Superior temporal gyrus (tissue), 1 donor: ENCODE data around the gene ZNF485.
"Not testable (repeated sequence)": the region's sequence is repeated elsewhere in the genome, so short reads cannot be mapped to it uniquely, and the experiment has no call there.

Experiments
- DNase-seq: peaks from one replicate; pipeline ENCODE4 v3.0.0-alpha.2; 2016; ENCODE audit errors: extremely low spot score

Gene ZNF485

GRCh38 chr10:43605850-43606322 is 352 bp upstream of the ZNF485 start:
- DNase-seq = no peak

DNA sequence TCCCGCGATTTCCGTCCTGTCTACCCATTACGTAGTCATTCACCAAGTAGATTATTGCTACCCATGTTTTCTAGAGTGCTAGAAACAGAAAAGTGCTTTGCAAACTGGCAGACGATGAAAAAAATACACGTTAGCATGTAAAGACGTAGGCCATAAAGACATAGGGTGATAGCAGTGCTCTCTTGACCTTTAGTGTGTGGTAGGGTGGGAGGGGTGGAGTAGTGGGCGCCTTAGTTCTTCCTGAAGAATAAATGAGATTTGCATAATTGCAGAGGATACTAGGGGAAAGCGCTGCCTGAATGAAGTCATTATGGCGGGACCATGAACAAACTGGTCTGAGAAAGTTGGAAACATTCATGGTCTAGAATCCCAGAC is 948 bp downstream of the ZNF485 start:
- DNase-seq = no peak

GRCh38 chr10:43610636-43611035 is 4.4 kb downstream of the ZNF485 start:
- no peak for DNase-seq

DNA sequence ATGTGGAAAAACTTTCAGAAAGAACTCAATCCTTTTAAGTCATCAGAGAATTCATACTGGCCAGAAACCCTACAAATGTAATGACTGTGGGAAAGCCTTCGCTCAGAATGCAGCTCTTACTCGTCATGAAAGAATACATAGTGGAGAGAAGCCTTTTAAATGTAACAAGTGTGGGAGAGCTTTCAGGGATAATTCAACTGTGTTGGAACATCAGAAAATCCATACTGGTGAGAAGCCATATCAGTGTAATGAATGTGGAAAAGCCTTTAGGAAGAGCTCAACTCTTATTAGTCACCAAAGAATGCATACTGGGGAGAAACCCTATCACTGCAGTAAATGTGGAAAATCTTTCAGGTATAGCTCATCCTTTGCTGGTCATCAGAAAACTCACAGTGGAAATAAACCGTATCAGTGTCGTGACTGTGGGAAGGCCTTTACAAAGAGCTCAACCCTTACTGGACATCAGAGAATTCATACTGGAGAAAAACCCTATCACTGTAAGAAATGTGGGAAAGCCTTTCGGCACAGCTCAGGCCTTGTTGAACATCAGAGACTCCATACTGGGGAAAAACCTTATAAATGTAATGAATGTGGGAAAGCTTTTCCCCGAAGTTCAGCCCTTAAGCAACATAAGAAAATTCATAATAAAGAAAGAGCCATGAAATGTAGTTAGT is 10.6 kb downstream of the ZNF485 start:
- DNase-seq = no peak

- no peak for DNase-seq
These were observed 13.1 kb downstream of the ZNF485 start for GRCh38 chr10:43619368-43619767.

- DNase-seq = no peak
These were observed 15.8 kb downstream of the ZNF485 start for GRCh38 chr10:43622038-43622437.

DNA sequence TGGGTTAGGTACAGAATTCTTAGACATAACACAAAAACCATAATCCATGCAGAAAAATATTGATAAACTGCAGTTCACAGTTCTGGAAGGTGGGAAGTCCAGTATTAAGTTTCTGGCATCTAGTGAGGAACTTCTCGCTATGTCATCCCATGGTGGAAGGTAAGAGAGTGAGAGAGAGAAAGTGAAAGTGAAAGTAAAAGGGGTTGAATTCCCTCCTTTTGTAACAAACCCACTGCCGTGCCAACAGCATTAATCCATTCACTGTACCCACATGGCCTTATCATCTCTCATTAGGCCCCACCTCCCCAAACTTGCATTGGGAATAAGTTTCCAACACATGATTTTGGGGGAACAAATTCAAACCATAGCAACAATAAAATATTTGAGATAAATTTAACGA is 17.1 kb downstream of the ZNF485 start:
- peak; percentile 28 for DNase-seq

- no peak for DNase-seq
These were observed 21.7 kb downstream of the ZNF485 start for GRCh38 chr10:43627942-43628341.

GRCh38 chr10:43628956-43629355 is 22.7 kb downstream of the ZNF485 start:
- no peak for DNase-seq

- not testable (repeated sequence) for DNase-seq
These were observed 29.6 kb downstream of the ZNF485 start for GRCh38 chr10:43635816-43636215.

DNA sequence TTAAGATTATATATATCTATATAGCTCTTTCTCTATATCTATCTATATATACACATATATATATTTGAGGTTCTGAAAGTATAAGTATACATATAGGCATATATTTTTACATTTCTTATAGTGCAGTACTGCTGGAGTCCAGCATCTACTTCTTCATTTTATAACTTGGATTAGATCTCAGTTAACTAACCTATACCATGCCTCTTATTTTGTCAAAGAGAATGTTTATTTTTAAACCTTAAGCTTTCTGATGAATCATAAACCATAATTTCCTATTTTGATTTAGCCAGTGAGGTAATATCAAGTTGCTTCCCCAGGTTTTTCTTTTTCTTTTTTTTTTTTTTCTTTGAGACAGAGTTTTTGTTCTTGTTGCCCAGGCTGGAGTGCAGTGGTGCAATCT is 34.4 kb downstream of the ZNF485 start:
- DNase-seq = no peak

- no peak for DNase-seq
These were observed 38.0 kb downstream of the ZNF485 start for GRCh38 chr10:43644252-43644651.

DNA sequence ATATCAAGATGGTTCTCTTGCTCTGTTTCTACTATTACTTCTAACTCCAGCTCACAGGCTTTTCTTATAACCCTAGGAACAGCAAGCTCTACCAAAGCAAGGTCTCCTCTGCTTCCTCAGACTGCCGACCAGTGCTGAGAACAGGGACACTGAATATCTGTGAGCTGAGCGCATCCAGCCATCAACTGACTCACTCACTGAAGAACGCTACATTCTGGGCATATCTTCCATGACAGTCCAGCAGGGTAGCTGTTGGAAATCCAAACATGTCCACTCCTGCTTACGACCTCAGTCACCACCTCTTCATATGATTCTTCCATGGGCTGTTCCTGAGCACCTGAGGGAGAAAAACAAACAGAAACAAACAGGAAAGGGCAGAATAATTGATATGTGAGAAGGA is 39.6 kb downstream of the ZNF485 start:
- DNase-seq = no peak

GRCh38 chr10:43647576-43647975 is 41.3 kb downstream of the ZNF485 start:
- DNase-seq = no peak

GRCh38 chr10:43648095-43648397 is 41.8 kb downstream of the ZNF485 start:
- peak; percentile 13 for DNase-seq

DNA sequence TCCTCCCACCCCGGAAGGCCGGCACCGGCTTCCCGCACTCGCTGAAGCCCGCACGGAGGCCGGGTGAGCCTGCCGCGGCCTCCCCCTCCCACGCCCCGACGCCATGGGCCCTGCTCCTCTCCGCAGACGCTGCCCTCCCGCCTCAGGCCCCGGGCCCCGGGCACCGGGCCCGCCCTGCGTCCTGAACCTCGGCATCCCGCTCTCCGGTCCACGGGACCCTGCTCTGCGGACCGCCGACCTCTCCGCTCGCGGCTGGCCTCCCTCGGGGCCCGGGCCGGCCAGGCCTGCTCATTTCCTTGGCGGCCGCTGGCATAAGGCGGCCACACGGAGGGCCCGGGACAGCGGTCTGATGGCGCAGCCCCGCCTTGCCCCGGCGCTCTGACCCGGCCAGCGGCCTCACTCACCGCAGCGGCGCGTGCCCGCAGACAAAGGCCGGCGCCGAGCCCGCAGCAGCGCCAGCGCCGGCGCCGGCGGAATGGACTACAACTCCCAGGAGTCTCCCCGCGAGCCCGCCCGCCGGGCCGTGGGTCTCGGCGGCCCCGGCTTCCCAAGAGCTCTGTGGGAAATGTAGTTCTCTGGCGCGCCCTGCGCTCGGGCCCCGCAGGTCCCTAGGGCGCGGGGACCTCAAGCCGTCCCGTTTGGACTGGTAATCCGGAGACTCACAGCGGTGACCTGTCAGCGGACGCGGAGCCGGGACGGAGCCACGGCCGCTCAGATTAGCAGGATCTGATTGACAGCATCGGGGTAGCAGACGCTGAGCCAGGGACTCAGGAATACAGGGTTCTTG is 42.4 kb downstream of the ZNF485 start, which contains the start of gene ZNF32:
ZNF32 (minus strand) TSS at position 484 of the 787 bp plus-strand sequence. CDS start 2,748 bp downstream, outside the sequence.
- peak; percentile 90 for DNase-seq

- no peak for DNase-seq
These were observed 42.9 kb downstream of the ZNF485 start for GRCh38 chr10:43649185-43649523.

- DNase-seq = no peak
These were observed 47.5 kb downstream of the ZNF485 start for GRCh38 chr10:43653746-43654145.

GRCh38 chr10:43655311-43655710 is 49.1 kb downstream of the ZNF485 start:
- DNase-seq = no peak

- DNase-seq = no peak
These were observed 52.0 kb downstream of the ZNF485 start for GRCh38 chr10:43658227-43658626.

DNA sequence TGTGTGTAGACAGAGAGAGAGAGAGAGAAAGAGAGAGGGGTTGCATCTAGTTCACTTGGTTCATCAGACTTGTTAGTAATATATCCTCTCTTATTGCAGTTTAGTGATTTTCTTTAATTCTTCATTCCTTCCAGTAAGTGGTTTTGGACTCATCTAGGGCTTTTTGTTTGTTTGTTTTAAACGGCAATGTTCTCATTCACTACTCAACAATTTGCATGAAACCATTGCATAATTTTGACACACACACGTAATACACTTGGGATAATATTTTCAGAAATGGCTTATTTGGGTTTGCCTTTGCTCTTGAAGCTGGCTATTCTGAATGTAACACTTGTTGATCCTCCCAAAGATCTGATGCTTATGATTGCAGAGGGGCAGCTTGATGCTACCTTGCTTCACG is 58.8 kb downstream of the ZNF485 start:
- no peak for DNase-seq

GRCh38 chr10:43666552-43666951 is 60.3 kb downstream of the ZNF485 start:
- no peak for DNase-seq

GRCh38 chr10:43667317-43667731 is 61.1 kb downstream of the ZNF485 start:
- DNase-seq = no peak
